B cell (primary cell): ENCODE results near the gene DRC7. TPM values are rescaled to one million over a fixed set of nuclear protein-coding genes. Genes with fewer than 3 reads are reported as not detected.

Experiments used
- ATAC-seq: fragments of 200-7000 bp; cut with Tn5 transposase; one replicate; pipeline ENCODE4 v1.10.0; 2021; ENCODE audit warnings: low read depth, mild to moderate bottlenecking, moderate number of reproducible peaks, moderate library complexity
- CTCF ChIA-PET: fragments of 350-600 bp; sonication (Branson Sonifier 250); formaldehyde crosslinking; loops from one replicate; lab custom pipeline; 2021; ENCODE audit warnings: antibody characterized with exemption, inconsistent platforms; lab: Charles Lee
- POLR2A ChIA-PET: fragments of 350-600 bp; sonication (Branson Sonifier 250); formaldehyde crosslinking; loops from one replicate; lab custom pipeline; 2021; ENCODE audit warnings: antibody characterized with exemption; lab: Charles Lee
- DNase-seq: peaks from one replicate; pipeline ENCODE4 v3.0.0; 2013
- H2AFZ ChIP-seq: 2 replicates; pipeline ENCODE4 v1.6.1; 2012; ENCODE audit warnings: mild to moderate bottlenecking, low read depth, low read length; ENCODE audit not compliant: insufficient read depth, poor library complexity, severe bottlenecking
- H3K27ac ChIP-seq, 2 donors: 1 replicate in 1 of 2; 2 replicates in 1 of 2; pipeline ENCODE4 v1.5.1; 2012 to 2013; ENCODE audit warnings: low read length in 2 of 2, mild to moderate bottlenecking in 2 of 2, moderate library complexity in 1 of 2
- H3K27me3 ChIP-seq, 4 experiments: fragments of 200-600 bp in 1 of 4; sonication (generic) in 1 of 4; replicated peaks in 1 of 4; 1 replicate in 2 of 4; 2 replicates in 2 of 4; pipeline versions ENCODE4 v1.6.1 to v1.7.0; 2013 to 2016; ENCODE audit warnings: low read length in 3 of 4, mild to moderate bottlenecking in 2 of 4, mixed read lengths in 1 of 4, moderate library complexity in 1 of 4; ENCODE audit not compliant: insufficient read depth in 4 of 4, control insufficient read depth in 3 of 4; ENCODE audit errors: control extremely low read depth in 1 of 4
- H3K36me3 ChIP-seq, 2 experiments: replicated peaks in 1 of 2; 1 replicate in 1 of 2; 2 replicates in 1 of 2; pipeline versions ENCODE4 v1.6.1 to v1.7.1; 2013; ENCODE audit warnings: low read length in 1 of 2; ENCODE audit not compliant: insufficient read depth in 2 of 2, control insufficient read depth in 1 of 2; ENCODE audit errors: control extremely low read depth in 1 of 2, extremely low read depth in 1 of 2
- H3K4me1 ChIP-seq, 2 donors: fragments of 200-600 bp in 1 of 2; sonication (generic) in 1 of 2; 1 replicate in 1 of 2; 2 replicates in 1 of 2; pipeline versions ENCODE4 v1.5.1 to v1.6.1; 2013 to 2017; ENCODE audit warnings: low read length in 2 of 2; ENCODE audit not compliant: control insufficient read depth in 2 of 2, insufficient read depth in 2 of 2
- H3K4me2 ChIP-seq: replicated peaks from 2 replicates; pipeline ENCODE3; 2012; ENCODE audit warnings: mild to moderate bottlenecking, low read depth, low read length; ENCODE audit not compliant: poor library complexity, severe bottlenecking
- H3K4me3 ChIP-seq, 5 experiments: fragments of 200-600 bp in 1 of 5; sonication (generic) in 1 of 5; 1 replicate in 3 of 5; 2 replicates in 2 of 5; pipeline versions ENCODE4 v1.5.1 to v1.7.0; 2011 to 2016; ENCODE audit warnings: low read length in 4 of 5, mild to moderate bottlenecking in 4 of 5, low read depth in 2 of 5, control low read depth in 1 of 5, moderate library complexity in 1 of 5; ENCODE audit not compliant: insufficient read depth in 1 of 5; ENCODE audit errors: control extremely low read depth in 1 of 5, extremely low read depth in 1 of 5
- H3K79me2 ChIP-seq: fragments of 200-600 bp; sonication (generic); one replicate; pipeline ENCODE4 v1.6.0; 2016; ENCODE audit warnings: low read length; ENCODE audit not compliant: control insufficient read depth, insufficient read depth
- H3K9ac ChIP-seq: fragments of 200-600 bp; sonication (generic); 2 replicates; pipeline ENCODE4 v1.6.1; 2017; ENCODE audit warnings: mild to moderate bottlenecking, low read length, moderate library complexity
- H3K9me3 ChIP-seq, 3 donors: one replicate each; pipeline versions ENCODE4 v1.6.1 to v1.7.1; 2013; ENCODE audit warnings: low read length in 2 of 3; ENCODE audit not compliant: control insufficient read depth in 2 of 3, insufficient read depth in 1 of 3; ENCODE audit errors: control extremely low read depth in 1 of 3
- H4K20me1 ChIP-seq: 2 replicates; pipeline ENCODE4 v1.6.0; 2012; ENCODE audit warnings: mild to moderate bottlenecking, low read length; ENCODE audit not compliant: insufficient read depth, control insufficient read depth, poor library complexity, severe bottlenecking
- H3K27ac Mint-ChIP-seq: one replicate; pipeline ENCODE4 v1.8.0; 2021; ENCODE audit warnings: mixed read lengths
- H3K27me3 Mint-ChIP-seq: one replicate; pipeline ENCODE4 v1.8.0; 2021; ENCODE audit warnings: mixed read lengths
- H3K4me1 Mint-ChIP-seq: one replicate; pipeline ENCODE4 v1.8.0; 2021; ENCODE audit warnings: mixed read lengths
- H3K4me3 Mint-ChIP-seq: one replicate; pipeline ENCODE4 v1.8.0; 2021; ENCODE audit warnings: mixed read lengths
- H3K9me3 Mint-ChIP-seq: one replicate; pipeline ENCODE4 v1.8.0; 2022; ENCODE audit warnings: mixed read lengths; ENCODE audit not compliant: insufficient read depth
- CTCF ChIP-seq: fragments of 200-600 bp; IDR thresholded peaks from one replicate; pipeline ENCODE4 v1.8.0; 2022; ENCODE audit warnings: antibody characterized with exemption, mild to moderate bottlenecking
- EZH2 ChIP-seq: IDR thresholded peaks from 2 replicates; pipeline ENCODE4 v1.6.1; 2012; ENCODE audit warnings: borderline replicate concordance, low read depth, mild to moderate bottlenecking, moderate library complexity, low read length; ENCODE audit not compliant: insufficient read depth, poor library complexity, severe bottlenecking
- WGBS: methylation state at CpG from one replicate; pipeline ENCODE4 v1.1.5; 2013; ENCODE audit warnings: missing lambda C conversion rate; ENCODE audit not compliant: insufficient coverage; 5-methylcytosine and 5-hydroxymethylcytosine counted together
- intact Hi-C: fragments of 100-400 bp; cut with micrococcal nuclease; formaldehyde crosslinking; loops from one replicate; pipeline ENCODE4 v1.10.0; 2022
- polyA plus RNA-seq: library from polyadenylated mRNA; depleted of rRNA; stranded (reverse); fragments of >200 nt; gene quantifications from 2 replicates; pipeline ENCODE4 v1.2.3, GENCODE V29; 2012
- total RNA-seq, 2 donors: library from RNA; stranded (reverse); fragments of 120-200 nt in 1 of 2; gene quantifications; 1 replicate in 1 of 2; 2 replicates in 1 of 2; pipeline versions ENCODE4 v1.2.3 to v1.2.4, GENCODE V29; 2013 to 2022

DRC7 gene
- total and polyA plus RNA-seq, 2 donors (not counting 1 experiment from before 2014, with no cell fraction given) = 0.12 to 0.22 TPM

- Mint-ChIP-seq H3K27me3 (no peaks in the 10 kb centered on the region), H3K4me1 (no peaks in the 10 kb centered on the region), H3K27ac (no peak overlapping the region), H3K4me3 (no peak overlapping the region), H3K9me3 (no peaks in the 10 kb centered on the region)
- Histone ChIP-seq H3K4me2 (no peak overlapping the region), H2AFZ (no peak overlapping the region), H3K27ac (no peak overlapping the region), H3K9me3 (no peaks in the 10 kb centered on the region), H4K20me1 (no peaks in the 10 kb centered on the region), H3K27me3 (no peaks in the 10 kb centered on the region), H3K79me2 (no peaks in the 10 kb centered on the region), H3K36me3 (no peaks in the 10 kb centered on the region), H3K4me1 (no peaks in the 10 kb centered on the region), H3K9ac (no peak overlapping the region), H3K4me3 (no peak overlapping the region)
- POLR2A ChIA-PET = no interaction called here
- DNase-seq = no peak
- ATAC-seq = no peak
- WGBS = 87% methylated on average over 14 of the region's 14 CpGs
- intact Hi-C loops = no loop called here
- CTCF ChIA-PET = no interaction called here
- TF ChIP-seq CTCF = no peak
- TF ChIP-seq EZH2 = no peak
These were observed 68.8 kb downstream of the DRC7 start for GRCh38 chr16:57763285-57764005.

- Histone ChIP-seq H3K27me3 (no peaks in the 10 kb centered on the region), H3K4me1 (no peaks in the 10 kb centered on the region), H3K4me2 (no peak overlapping the region), H3K36me3 (no peaks in the 10 kb centered on the region), H4K20me1 (no peaks in the 10 kb centered on the region), H3K9me3 (no peaks in the 10 kb centered on the region), H3K9ac (no peak overlapping the region), H3K4me3 (no peak overlapping the region), H3K27ac (no peak overlapping the region), H3K79me2 (no peaks in the 10 kb centered on the region), H2AFZ (no peak overlapping the region)
- Mint-ChIP-seq H3K9me3 (no peaks in the 10 kb centered on the region), H3K27me3 (no peaks in the 10 kb centered on the region), H3K27ac (no peak overlapping the region), H3K4me3 (no peak overlapping the region), H3K4me1 (no peaks in the 10 kb centered on the region)
- 100% methylated on average over 5 of the region's 9 CpGs for WGBS
- DNase-seq (no peak), ATAC-seq (no peak)
- POLR2A ChIA-PET = no interaction called here
- intact Hi-C loops = no loop called here
- TF ChIP-seq CTCF (no peak), EZH2 (no peak)
- CTCF ChIA-PET = no interaction called here
These were observed 69.4 kb downstream of the DRC7 start for GRCh38 chr16:57764006-57764340.
